Astrocyte (in vitro differentiated cells and primary cell): ENCODE measurements around the gene TRIP10.

Source experiments
- EZH2 ChIP-seq: IDR thresholded peaks from 2 replicates; pipeline ENCODE4 v1.6.1; 2012; ENCODE audit warnings: mild to moderate bottlenecking, low read length, inconsistent platforms; ENCODE audit not compliant: insufficient read depth
- TF ChIP-seq, protein P1 (sequence below): IDR thresholded peaks from 2 replicates; pipeline ENCODE4 v1.5.1; 2011; ENCODE audit warnings: low read depth, mild to moderate bottlenecking, inconsistent platforms, low read length, moderate library complexity; ENCODE audit not compliant: insufficient read depth

DNA sequence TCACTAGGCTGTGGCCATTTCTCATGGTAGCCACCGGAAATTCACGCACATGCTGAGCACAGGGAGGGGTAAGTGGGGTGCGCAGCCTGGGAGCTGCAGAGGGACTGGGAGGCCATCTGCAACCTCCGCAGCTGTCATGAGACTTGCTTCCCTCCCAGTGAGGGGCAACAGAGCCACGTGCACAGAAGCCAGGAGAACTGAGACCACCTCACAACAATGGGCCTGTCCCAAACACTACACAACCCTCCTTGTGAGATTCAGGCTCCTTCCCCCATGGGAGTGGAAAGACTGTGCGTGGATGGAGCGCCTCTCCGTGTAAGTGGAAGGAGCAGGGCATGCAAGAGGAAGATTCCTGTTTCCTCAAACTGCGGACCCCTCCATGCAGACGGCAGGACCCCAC is 27.9 kb upstream of the TRIP10 start:
- TF ChIP-seq, protein P1, sequence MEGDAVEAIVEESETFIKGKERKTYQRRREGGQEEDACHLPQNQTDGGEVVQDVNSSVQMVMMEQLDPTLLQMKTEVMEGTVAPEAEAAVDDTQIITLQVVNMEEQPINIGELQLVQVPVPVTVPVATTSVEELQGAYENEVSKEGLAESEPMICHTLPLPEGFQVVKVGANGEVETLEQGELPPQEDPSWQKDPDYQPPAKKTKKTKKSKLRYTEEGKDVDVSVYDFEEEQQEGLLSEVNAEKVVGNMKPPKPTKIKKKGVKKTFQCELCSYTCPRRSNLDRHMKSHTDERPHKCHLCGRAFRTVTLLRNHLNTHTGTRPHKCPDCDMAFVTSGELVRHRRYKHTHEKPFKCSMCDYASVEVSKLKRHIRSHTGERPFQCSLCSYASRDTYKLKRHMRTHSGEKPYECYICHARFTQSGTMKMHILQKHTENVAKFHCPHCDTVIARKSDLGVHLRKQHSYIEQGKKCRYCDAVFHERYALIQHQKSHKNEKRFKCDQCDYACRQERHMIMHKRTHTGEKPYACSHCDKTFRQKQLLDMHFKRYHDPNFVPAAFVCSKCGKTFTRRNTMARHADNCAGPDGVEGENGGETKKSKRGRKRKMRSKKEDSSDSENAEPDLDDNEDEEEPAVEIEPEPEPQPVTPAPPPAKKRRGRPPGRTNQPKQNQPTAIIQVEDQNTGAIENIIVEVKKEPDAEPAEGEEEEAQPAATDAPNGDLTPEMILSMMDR, result no peak
- TF ChIP-seq EZH2, result no peak
